ENCODE measurements around the gene SLC19A1.
"Not testable (repeated sequence)": the region's sequence is repeated elsewhere in the genome, so short reads cannot be mapped to it uniquely, and the experiment has no call there.

Gene SLC19A1

DNA sequence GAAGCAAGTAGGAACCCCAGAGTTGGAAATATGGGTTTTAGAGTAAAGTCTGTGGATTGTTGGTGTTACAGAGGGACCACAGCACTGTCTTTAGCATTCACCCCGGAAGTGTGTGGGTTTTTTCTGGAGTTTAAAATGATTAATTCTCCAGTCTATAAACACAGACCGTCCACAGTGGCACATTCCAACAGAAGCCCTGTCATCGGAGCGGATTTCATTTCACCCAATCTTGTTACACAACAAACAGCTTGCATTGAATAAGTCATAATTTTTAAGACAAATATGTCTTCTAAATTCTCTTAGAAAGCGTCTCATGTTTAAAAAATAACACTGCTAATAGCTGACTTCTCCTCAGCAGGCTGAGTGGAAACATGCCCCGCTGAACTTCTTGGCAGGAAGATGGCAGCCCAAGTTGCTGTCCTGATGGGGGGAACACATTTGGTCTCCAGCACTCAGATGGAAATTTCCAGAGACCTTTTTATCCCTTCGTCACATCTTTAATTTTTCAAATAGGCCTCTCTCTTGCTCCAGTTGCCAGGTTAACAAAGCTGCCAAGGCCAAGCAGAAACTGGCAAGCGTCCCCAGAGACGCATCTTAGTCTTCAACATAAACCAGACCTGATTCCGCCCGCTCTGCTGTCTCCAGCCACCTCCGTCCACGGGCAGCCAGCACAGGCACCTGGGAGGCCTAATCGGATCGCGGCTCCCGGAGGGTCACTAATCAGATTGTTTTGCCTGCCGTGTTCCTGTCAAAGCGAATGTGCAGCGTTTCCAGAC is 28.8 kb upstream of the SLC19A1 start:
- no peak for DNase-seq (ENCODE audit: low read depth, low spot score)
- WGBS (ENCODE audit: insufficient coverage, insufficient read length): no CpG with 5 or more reads among the region's 20 CpGs
- no peaks in the 10 kb centered on the region for H3K27me3 ChIP-seq (ENCODE audit: control insufficient read depth, insufficient read depth, low read length)

GRCh38 chr21:45570071-45570470 is 27.8 kb upstream of the SLC19A1 start:
- Histone ChIP-seq H3K4me3 (ENCODE audit: low read length) (no peak overlapping the region), H3K27me3 (ENCODE audit: control insufficient read depth, insufficient read depth, low read length) (no peaks in the 10 kb centered on the region), H3K27ac (ENCODE audit: low read length) (no peak overlapping the region), H3K9me3 (ENCODE audit: control insufficient read depth, insufficient read depth, low read length) (no peaks in the 10 kb centered on the region), H3K36me3 (ENCODE audit: control insufficient read depth, insufficient read depth, low read length) (no peaks in the 10 kb centered on the region; the same call in 1 of the 2 replicates), H3K4me1 (ENCODE audit: control insufficient read depth, insufficient read depth, low read length) (0 out of 2 replicates have a peak, but pooled peaks cover 4% of the 10 kb centered on the region)
- no peak for DNase-seq (ENCODE audit: low read depth, low spot score)
- WGBS (ENCODE audit: insufficient coverage, insufficient read length): no CpG with 5 or more reads among the region's 7 CpGs

More for the DNA sequence above, 28.8 kb upstream of the SLC19A1 start:
- Histone ChIP-seq H3K9me3 (ENCODE audit: control insufficient read depth, insufficient read depth, low read length) (no peaks in the 10 kb centered on the region), H3K4me1 (ENCODE audit: control insufficient read depth, insufficient read depth, low read length) (0 out of 2 replicates have a peak, but pooled peaks cover 4% of the 10 kb centered on the region), H3K27ac (ENCODE audit: low read length) (no peak overlapping the region), H3K4me3 (ENCODE audit: low read length) (no peak overlapping the region), H3K36me3 (ENCODE audit: control insufficient read depth, insufficient read depth, low read length) (no peaks in the 10 kb centered on the region; the same call in 1 of the 2 replicates)

DNA sequence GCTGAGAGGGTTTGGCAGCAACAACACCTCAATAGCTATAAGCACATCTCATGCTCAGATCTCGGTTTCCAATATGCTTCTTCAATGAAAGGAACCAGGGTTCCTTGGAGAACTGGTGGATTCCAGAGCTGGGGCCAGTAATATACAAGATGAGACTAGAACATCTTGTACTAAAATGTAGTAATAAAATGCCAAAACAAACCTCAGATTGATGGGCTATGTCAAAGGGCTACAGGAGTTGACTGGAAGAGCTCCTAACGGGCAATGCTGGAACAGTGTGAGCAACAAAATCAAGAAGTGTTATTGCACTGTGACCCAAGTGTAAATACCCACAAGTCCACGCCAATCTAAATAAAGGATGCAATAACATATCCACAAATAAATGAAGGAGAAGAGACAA is 26.1 kb upstream of the SLC19A1 start:
- H3K9me3 ChIP-seq (ENCODE audit: control insufficient read depth, insufficient read depth, low read length): no peaks in the 10 kb centered on the region
- no peak overlapping the region for H3K4me3 ChIP-seq (ENCODE audit: low read length)
- DNase-seq (ENCODE audit: low read depth, low spot score): no peak
- WGBS (ENCODE audit: insufficient coverage, insufficient read length): no CpG with 5 or more reads among the region's 3 CpGs
- H3K27ac ChIP-seq (ENCODE audit: low read length): no peak overlapping the region
- H3K27me3 ChIP-seq (ENCODE audit: control insufficient read depth, insufficient read depth, low read length): no peaks in the 10 kb centered on the region
- H3K4me1 ChIP-seq (ENCODE audit: control insufficient read depth, insufficient read depth, low read length): no peaks in the 10 kb centered on the region
- H3K36me3 ChIP-seq (ENCODE audit: control insufficient read depth, insufficient read depth, low read length): no peaks in the 10 kb centered on the region

DNA sequence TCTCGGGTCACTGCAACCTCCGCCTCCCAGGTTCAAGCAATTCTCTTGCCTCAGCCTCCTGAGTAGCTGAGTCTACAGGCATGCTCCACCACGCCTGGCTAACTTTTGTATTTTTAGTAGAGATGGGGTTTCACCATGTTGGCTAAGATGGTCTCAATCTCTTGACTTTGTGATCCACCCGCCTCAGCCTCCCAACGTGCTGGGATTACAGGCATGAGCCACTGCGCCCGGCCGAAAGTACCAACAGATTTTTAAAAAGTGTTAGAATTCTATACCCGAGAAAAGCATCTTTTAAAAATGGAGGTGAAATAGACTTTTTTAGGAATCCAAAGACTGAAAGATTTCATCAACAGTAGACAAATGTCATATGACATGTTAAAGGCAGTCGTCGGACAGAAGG is 21.9 kb upstream of the SLC19A1 start:
- not testable (repeated sequence) for DNase-seq (ENCODE audit: low read depth, low spot score); H3K4me1 ChIP-seq (ENCODE audit: control insufficient read depth, insufficient read depth, low read length); H3K27ac ChIP-seq (ENCODE audit: low read length); H3K36me3 ChIP-seq (ENCODE audit: control insufficient read depth, insufficient read depth, low read length); H3K4me3 ChIP-seq (ENCODE audit: low read length); H3K27me3 ChIP-seq (ENCODE audit: control insufficient read depth, insufficient read depth, low read length); H3K9me3 ChIP-seq (ENCODE audit: control insufficient read depth, insufficient read depth, low read length)
- no CpG with 5 or more reads among the region's 11 CpGs for WGBS (ENCODE audit: insufficient coverage, insufficient read length)

- Histone ChIP-seq H3K4me1 (ENCODE audit: control insufficient read depth, insufficient read depth, low read length) (no peaks in the 10 kb centered on the region), H3K4me3 (ENCODE audit: low read length) (no peak overlapping the region), H3K9me3 (ENCODE audit: control insufficient read depth, insufficient read depth, low read length) (no peaks in the 10 kb centered on the region), H3K36me3 (ENCODE audit: control insufficient read depth, insufficient read depth, low read length) (no peaks in the 10 kb centered on the region; the same call in 1 of the 2 replicates), H3K27me3 (ENCODE audit: control insufficient read depth, insufficient read depth, low read length) (no peaks in the 10 kb centered on the region), H3K27ac (ENCODE audit: low read length) (no peak overlapping the region)
- DNase-seq (ENCODE audit: low read depth, low spot score): no peak
- no CpG with 5 or more reads among the region's 6 CpGs for WGBS (ENCODE audit: insufficient coverage, insufficient read length)
Measured at GRCh38 chr21:45562965-45563364, 20.7 kb upstream of the SLC19A1 start.

DNA sequence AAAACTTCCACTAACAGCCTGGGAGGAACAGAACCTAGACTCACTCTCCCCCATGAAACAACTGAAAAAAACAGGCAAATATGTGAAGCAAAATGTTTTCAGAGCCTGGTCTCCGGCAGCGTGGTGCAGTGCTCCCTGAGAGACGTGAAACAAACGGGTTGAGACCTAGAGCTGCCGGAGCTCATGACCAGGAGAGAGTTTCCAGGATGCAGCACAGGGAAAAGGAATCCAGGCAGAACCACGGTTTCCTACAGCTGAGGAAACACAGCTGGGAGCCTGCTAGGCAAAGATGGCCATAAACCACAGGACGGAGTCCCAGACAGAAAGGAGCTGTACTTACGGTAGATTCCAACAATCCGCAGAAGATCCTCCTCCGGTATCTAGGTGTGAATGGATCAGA is 20.2 kb upstream of the SLC19A1 start:
- no peaks in the 10 kb centered on the region for H3K9me3 ChIP-seq (ENCODE audit: control insufficient read depth, insufficient read depth, low read length)
- no peaks in the 10 kb centered on the region for H3K4me1 ChIP-seq (ENCODE audit: control insufficient read depth, insufficient read depth, low read length)
- no peaks in the 10 kb centered on the region; the same call in 1 of the 2 replicates for H3K36me3 ChIP-seq (ENCODE audit: control insufficient read depth, insufficient read depth, low read length)
- no peaks in the 10 kb centered on the region for H3K27me3 ChIP-seq (ENCODE audit: control insufficient read depth, insufficient read depth, low read length)
- H3K27ac ChIP-seq (ENCODE audit: low read length): no peak overlapping the region
- DNase-seq (ENCODE audit: low read depth, low spot score): no peak
- no peak overlapping the region for H3K4me3 ChIP-seq (ENCODE audit: low read length)
- no CpG with 5 or more reads among the region's 10 CpGs for WGBS (ENCODE audit: insufficient coverage, insufficient read length)

DNA sequence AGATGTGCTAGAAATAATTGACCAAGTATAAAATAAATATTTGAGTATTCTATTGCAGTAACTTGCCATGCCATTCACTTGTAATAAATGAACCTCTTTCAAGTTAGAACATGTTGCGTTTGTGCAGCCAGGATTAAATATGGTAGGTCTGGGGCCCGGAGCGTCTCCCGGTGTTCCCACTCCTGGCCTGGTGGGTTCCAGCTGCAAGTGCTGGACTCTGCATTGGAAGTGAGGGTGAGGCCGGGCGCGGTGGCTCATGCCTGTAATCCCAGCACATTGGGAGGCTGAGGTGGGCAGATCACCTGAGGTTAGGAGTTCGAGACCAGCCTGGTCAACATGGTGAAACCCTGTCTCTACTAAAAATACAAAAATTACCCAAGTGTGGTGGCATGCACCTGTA is 19.0 kb upstream of the SLC19A1 start:
- H3K4me3 ChIP-seq (ENCODE audit: low read length); H3K9me3 ChIP-seq (ENCODE audit: control insufficient read depth, insufficient read depth, low read length); H3K27me3 ChIP-seq (ENCODE audit: control insufficient read depth, insufficient read depth, low read length); H3K27ac ChIP-seq (ENCODE audit: low read length); H3K36me3 ChIP-seq (ENCODE audit: control insufficient read depth, insufficient read depth, low read length); DNase-seq (ENCODE audit: low read depth, low spot score); H3K4me1 ChIP-seq (ENCODE audit: control insufficient read depth, insufficient read depth, low read length): not testable (repeated sequence)
- WGBS (ENCODE audit: insufficient coverage, insufficient read length): no CpG with 5 or more reads among the region's 8 CpGs

DNA sequence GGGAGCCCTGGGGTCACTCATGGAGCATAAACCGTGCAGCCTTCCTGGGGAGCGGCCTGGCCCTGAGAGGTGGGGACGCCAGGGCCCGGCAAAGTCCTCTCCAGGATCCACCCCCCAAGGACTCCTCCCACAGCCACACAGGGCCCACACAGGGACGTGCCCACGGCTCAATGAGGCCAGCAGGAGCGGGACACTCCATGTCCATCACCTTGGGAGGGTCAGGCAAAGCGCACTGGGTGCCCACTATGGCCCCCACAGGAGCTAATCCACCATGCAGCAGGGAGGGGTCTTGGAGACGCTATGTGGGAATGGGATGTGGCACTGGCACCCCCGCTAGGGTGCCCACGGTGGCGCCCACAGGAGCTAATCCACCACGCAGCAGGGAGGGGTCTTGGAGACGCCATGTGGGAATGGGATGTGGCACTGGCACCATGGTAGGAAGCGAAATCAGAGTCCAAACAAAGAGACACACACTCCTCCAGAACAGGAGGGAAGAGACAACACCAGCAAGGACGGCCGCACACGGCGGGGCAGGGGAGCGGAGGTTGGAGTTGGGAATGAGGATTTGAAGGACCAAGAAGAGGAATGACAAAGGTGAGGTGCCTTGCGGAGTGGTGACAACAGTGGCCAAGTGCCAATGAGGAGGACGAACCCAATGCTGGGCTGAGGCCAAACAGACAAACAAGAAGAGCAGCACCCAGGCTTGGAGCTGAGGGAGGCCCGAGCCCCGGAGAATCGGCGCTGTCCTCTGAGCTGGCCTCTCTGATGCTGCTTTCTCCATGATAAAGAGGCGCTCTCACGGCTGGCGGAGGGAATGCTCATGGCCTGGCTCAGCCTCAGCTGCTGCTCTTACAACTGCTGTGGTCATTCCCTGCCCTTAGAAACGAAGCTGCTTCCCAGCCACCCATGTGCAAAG is 18.1 kb upstream of the SLC19A1 start:
- Histone ChIP-seq H3K36me3 (ENCODE audit: control insufficient read depth, insufficient read depth, low read length) (no peaks in the 10 kb centered on the region; the same call in 1 of the 2 replicates), H3K9me3 (ENCODE audit: control insufficient read depth, insufficient read depth, low read length) (no peaks in the 10 kb centered on the region), H3K27me3 (ENCODE audit: control insufficient read depth, insufficient read depth, low read length) (no peaks in the 10 kb centered on the region), H3K4me3 (ENCODE audit: low read length) (no peak overlapping the region), H3K4me1 (ENCODE audit: control insufficient read depth, insufficient read depth, low read length) (peaks cover 2% of the 10 kb centered on the region; the same call in 1 of the 2 replicates), H3K27ac (ENCODE audit: low read length) (no peak overlapping the region)
- no peak for DNase-seq (ENCODE audit: low read depth, low spot score)
- no CpG with 5 or more reads among the region's 30 CpGs for WGBS (ENCODE audit: insufficient coverage, insufficient read length)

GRCh38 chr21:45559216-45560105 is 17.2 kb upstream of the SLC19A1 start:
- Histone ChIP-seq H3K9me3 (ENCODE audit: control insufficient read depth, insufficient read depth, low read length) (no peaks in the 10 kb centered on the region), H3K4me1 (ENCODE audit: control insufficient read depth, insufficient read depth, low read length) (peaks cover 2% of the 10 kb centered on the region; the same call in 1 of the 2 replicates), H3K27ac (ENCODE audit: low read length) (no peak overlapping the region), H3K4me3 (ENCODE audit: low read length) (no peak overlapping the region), H3K36me3 (ENCODE audit: control insufficient read depth, insufficient read depth, low read length) (no peaks in the 10 kb centered on the region; the same call in 1 of the 2 replicates), H3K27me3 (ENCODE audit: control insufficient read depth, insufficient read depth, low read length) (no peaks in the 10 kb centered on the region)
- no CpG with 5 or more reads among the region's 29 CpGs for WGBS (ENCODE audit: insufficient coverage, insufficient read length)
- DNase-seq (ENCODE audit: low read depth, low spot score): no peak
